Stimulated activated CD8-positive, alpha-beta memory T cell treated with anti-CD3 and anti-CD28 coated beads, Interleukin-15, amount 100 ng/mL, for 48 hours (primary cell): ENCODE data around the gene LIPG.
"Not testable (repeated sequence)": the region's sequence is repeated elsewhere in the genome, so short reads cannot be mapped to it uniquely, and the experiment has no call there.

Experiments used
- DNase-seq, 2 donors: peaks; one replicate each; pipeline ENCODE4 v3.0.0-alpha.2; 2020; ENCODE audit warnings: low read depth in 2 of 2

LIPG gene

GRCh38 chr18:49573835-49574234, 12.0 kb downstream of the LIPG start:
- no peak for DNase-seq

GRCh38 chr18:49579041-49579440, 17.2 kb downstream of the LIPG start:
- DNase-seq, result not testable (repeated sequence)

- not testable (repeated sequence) for DNase-seq
Measured at GRCh38 chr18:49579583-49579982, 17.7 kb downstream of the LIPG start.

GRCh38 chr18:49580279-49580678, 18.4 kb downstream of the LIPG start:
- DNase-seq, result no peak

- no peak for DNase-seq
Measured at GRCh38 chr18:49581371-49581770, 19.5 kb downstream of the LIPG start.

GRCh38 chr18:49582579-49582978, 20.7 kb downstream of the LIPG start:
- DNase-seq, result no peak

GRCh38 chr18:49584394-49584793, 22.5 kb downstream of the LIPG start:
- DNase-seq, result no peak

- not testable (repeated sequence) for DNase-seq
Measured at GRCh38 chr18:49584951-49585350, 23.1 kb downstream of the LIPG start.

- DNase-seq, result no peak
Measured at GRCh38 chr18:49585781-49586663, 24.2 kb downstream of the LIPG start.

GRCh38 chr18:49588171-49588570, 26.3 kb downstream of the LIPG start:
- DNase-seq, result no peak

GRCh38 chr18:49588971-49589370, 27.1 kb downstream of the LIPG start:
- no peak for DNase-seq

- no peak for DNase-seq
Measured at GRCh38 chr18:49590608-49591007, 28.8 kb downstream of the LIPG start.

- DNase-seq, result no peak
Measured at GRCh38 chr18:49591271-49591670, 29.4 kb downstream of the LIPG start.

GRCh38 chr18:49591775-49592174, 29.9 kb downstream of the LIPG start:
- no peak for DNase-seq

- no peak for DNase-seq
Measured at GRCh38 chr18:49596687-49597086, 34.8 kb downstream of the LIPG start.

GRCh38 chr18:49597157-49597931, 35.5 kb downstream of the LIPG start:
- no peak for DNase-seq

- no peak for DNase-seq
Measured at GRCh38 chr18:49601211-49601610, 39.4 kb downstream of the LIPG start.

GRCh38 chr18:49608366-49609255, 46.8 kb downstream of the LIPG start:
- DNase-seq, result no peak

GRCh38 chr18:49609256-49610021, 47.6 kb downstream of the LIPG start:
- DNase-seq, result no peak

- DNase-seq, result no peak
Measured at GRCh38 chr18:49610022-49610445, 48.2 kb downstream of the LIPG start.

- DNase-seq, result no peak
Measured at GRCh38 chr18:49611316-49611715, 49.5 kb downstream of the LIPG start.
